ENCODE results near the gene GUCY1B1.

- TF ChIP-seq CTCF (IDR thresholded peaks at IDR 0.05; ENCODE audit: borderline replicate concordance, extremely low read depth, low read length, poor library complexity, severe bottlenecking): no peak
- no peak for TF ChIP-seq EZH2 (IDR thresholded peaks at IDR 0.05; ENCODE audit: borderline replicate concordance, low read depth, low read length, severe bottlenecking)
Observed at GRCh38 chr4:155711556-155711955, 47.3 kb upstream of the GUCY1B1 start.
